GM12878 (cell line): ENCODE results near the gene JTB. TPM values are rescaled to one million over a fixed set of nuclear protein-coding genes. Genes with fewer than 3 reads are reported as not detected.

ENCODE experiments used
- ATF3 ChIP-seq: IDR thresholded peaks from 2 replicates; pipeline ENCODE4 v1.6.1; 2011; ENCODE audit warnings: low read depth, mild to moderate bottlenecking, low read length, moderate library complexity, borderline replicate concordance; ENCODE audit errors: extremely low read depth
- BMI1 ChIP-seq: fragments of 450-650 bp; IDR thresholded peaks from 2 replicates; pipeline ENCODE4 v1.6.1; 2016; ENCODE audit warnings: mild to moderate bottlenecking, moderate library complexity, borderline replicate concordance
- BRCA1 ChIP-seq: IDR thresholded peaks from 2 replicates; pipeline ENCODE4 v1.6.1; 2011; ENCODE audit warnings: low read depth, low read length, improper control_type of control experiment
- CBX5 ChIP-seq: sonication (generic); IDR thresholded peaks from 2 replicates; pipeline ENCODE4 v1.6.1; 2016; ENCODE audit warnings: low read depth, moderate library complexity, mild to moderate bottlenecking, inconsistent platforms
- HDAC2 ChIP-seq: fragments of 200-600 bp; sonication (generic); IDR thresholded peaks from 2 replicates; pipeline ENCODE4 v1.6.1; 2017
- JUNB ChIP-seq: IDR thresholded peaks from 2 replicates; pipeline ENCODE4 v1.6.1; 2016; ENCODE audit warnings: antibody characterized with exemption, mild to moderate bottlenecking
- KLF5 ChIP-seq: fragments of 450-650 bp; IDR thresholded peaks from 2 replicates; pipeline ENCODE4 v1.6.1; 2014; ENCODE audit warnings: mild to moderate bottlenecking; ENCODE audit not compliant: partially characterized antibody
- MLLT1 ChIP-seq: fragments of 450-650 bp; IDR thresholded peaks from 2 replicates; pipeline ENCODE4 v1.6.1; 2016; ENCODE audit warnings: mild to moderate bottlenecking
- PML ChIP-seq: IDR thresholded peaks from 2 replicates; pipeline ENCODE4 v1.6.1; 2012; ENCODE audit warnings: low read length, inconsistent platforms
- RAD51 ChIP-seq: fragments of 450-650 bp; IDR thresholded peaks from 2 replicates; pipeline ENCODE4 v1.6.1; 2016; ENCODE audit warnings: moderate library complexity, mild to moderate bottlenecking, inconsistent platforms
- REST ChIP-seq: IDR thresholded peaks from 2 replicates; pipeline ENCODE4 v1.6.1; 2012; ENCODE audit warnings: mild to moderate bottlenecking, low read depth, low read length
- SMAD1 ChIP-seq: fragments of 450-650 bp; IDR thresholded peaks from 2 replicates; pipeline ENCODE4 v1.6.1; 2018; ENCODE audit warnings: mild to moderate bottlenecking, low read depth; ENCODE audit not compliant: partially characterized antibody
- SMARCA5 ChIP-seq: fragments of 450-650 bp; IDR thresholded peaks from 2 replicates; pipeline ENCODE4 v1.6.1; 2017; ENCODE audit warnings: mild to moderate bottlenecking
- SREBF2 ChIP-seq: IDR thresholded peaks from 2 replicates; pipeline ENCODE4 v1.6.1; 2012; ENCODE audit warnings: mild to moderate bottlenecking, low read length
- SUPT20H ChIP-seq: IDR thresholded peaks from 2 replicates; pipeline ENCODE4 v1.6.1; 2011; ENCODE audit warnings: low read depth, mild to moderate bottlenecking, low read length, moderate library complexity, borderline replicate concordance; ENCODE audit not compliant: control insufficient read depth
- ZBTB40 ChIP-seq: fragments of 450-650 bp; IDR thresholded peaks from 2 replicates; pipeline ENCODE4 v1.6.1; 2016; ENCODE audit warnings: mild to moderate bottlenecking, moderate library complexity, borderline replicate concordance
- ZNF384 ChIP-seq: IDR thresholded peaks from 2 replicates; pipeline ENCODE4 v1.6.1; 2012; ENCODE audit warnings: low read depth, mild to moderate bottlenecking, low read length, improper control_type of control experiment, borderline replicate concordance
- polyA plus RNA-seq, 11 experiments: library from polyadenylated mRNA; depleted of rRNA in 4 of 11; unstranded in 6 of 11; stranded (reverse) in 5 of 11; fragments of >200 nt; fragmentation: Nextera tagmentation in 4 of 11; fragmentation: Illumina TruSeq in 1 of 11; extraction: Ambion mirVana in 4 of 11; extraction: Trizol in 1 of 11; gene quantifications; 1 replicate in 1 of 11; 2 replicates in 10 of 11; pipeline versions ENCODE4 v1.2.1 to v1.2.3, GENCODE V29; 2011 to 2016; ENCODE audit warnings: inconsistent platforms in 2 of 11, missing spikeins in 2 of 11, low read depth in 1 of 11
- total RNA-seq, 4 experiments: library from RNA; depleted of rRNA in 3 of 4; stranded (reverse); fragments of >200 nt in 3 of 4; fragmentation: Illumina TruSeq in 1 of 4; extraction: Trizol in 1 of 4; gene quantifications; 2 replicates each; pipeline versions ENCODE4 v1.2.1 to v1.2.3, GENCODE V29; 2013 to 2021

The JTB gene
- total and polyA plus RNA-seq, 10 of the 15 experiments (the other 5 are each of a cell fraction or from before 2014, with no cell fraction given) = 25.0 to 298 (median 155) TPM

- TF ChIP-seq SREBF2 (no peak; the same call in none of the 2 replicates), KLF5 (peak; percentile 52), SUPT20H (no peak), MLLT1 (peak; percentile 84), SMARCA5 (peak; percentile 59; the same call in 1 of the 2 replicates), REST (no peak), JUNB (no peak), CBX5 (no peak), PML (no peak), HDAC2 (no peak), BMI1 (no peak), BRCA1 (0 out of 2 replicates have a peak, but pooled peaks have one; percentile 22), RAD51 (peak; percentile 86), ATF3 (peak; percentile 43; the same call in 1 of the 2 replicates), ZNF384 (peak; percentile 91), ZBTB40 (peak; percentile 73), SMAD1 (no peak)
Measured at GRCh38 chr1:153967107-153967999, 10.1 kb downstream of the JTB start, which contains the start of gene CREB3L4 (continued).
